GM12892 (cell line): ENCODE measurements around the gene RNFT2.

Experiments used
- DNase-seq: peaks from one replicate; pipeline ENCODE4 v3.0.0; 2011; ENCODE audit not compliant: insufficient read length
- FAIRE-seq: peaks from 2 replicates; lab custom pipeline; 2011; peaks lifted over from hg19 to GRCh38; lab: Jason Lieb, UNC
- POLR2A ChIP-seq: IDR thresholded peaks from 2 replicates; pipeline ENCODE4 v1.6.1; 2011; ENCODE audit warnings: low read depth, low read length, control low read depth
- POLR2AphosphoS5 ChIP-seq: IDR thresholded peaks from 2 replicates; pipeline ENCODE4 v1.6.1; 2011; ENCODE audit warnings: low read depth, low read length, control low read depth
- TAF1 ChIP-seq: IDR thresholded peaks from 2 replicates; pipeline ENCODE4 v1.6.1; 2011; ENCODE audit warnings: low read depth, mild to moderate bottlenecking, control low read depth, low read length, borderline replicate concordance

RNFT2 gene

DNA sequence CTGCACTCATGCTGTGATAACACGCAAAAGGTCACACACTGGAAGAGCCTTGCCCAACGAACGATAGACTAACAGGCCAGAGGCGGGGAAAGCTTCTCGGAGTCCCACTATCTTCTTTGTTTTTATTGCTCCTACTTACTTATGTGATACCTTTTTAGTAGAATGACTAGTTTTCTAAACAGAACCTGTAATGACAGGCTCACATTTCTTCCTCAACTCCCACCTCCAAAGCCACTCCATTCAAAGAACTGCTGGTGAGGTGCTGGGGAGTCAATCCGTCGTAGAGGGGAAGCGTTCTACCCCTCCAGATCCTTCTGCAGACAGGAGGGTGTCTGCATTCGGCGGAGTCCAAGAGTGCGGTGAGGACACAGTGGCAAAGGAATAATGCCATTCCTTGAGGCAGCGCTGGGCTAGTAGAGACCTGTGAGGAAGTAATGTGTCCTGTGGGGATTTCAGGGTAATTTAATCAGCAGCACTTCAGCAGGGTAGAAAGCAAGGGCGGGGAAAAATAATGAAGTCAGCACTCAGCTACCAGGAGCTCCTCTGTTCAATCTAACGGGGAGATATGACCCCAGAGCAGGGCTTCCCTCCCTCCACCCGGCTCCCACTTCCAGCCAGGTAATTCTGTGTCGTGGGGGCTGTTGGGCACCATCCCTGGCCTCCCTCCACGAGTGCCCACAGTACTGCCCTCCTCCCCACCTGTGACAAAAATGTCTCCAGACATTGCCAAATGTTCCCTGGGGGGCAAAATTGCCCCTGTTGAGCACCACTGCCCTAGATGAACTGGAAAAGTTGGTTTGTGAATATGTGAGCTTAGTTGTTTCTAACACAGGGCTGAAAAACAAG, 25.4 kb upstream of the RNFT2 start:
- DNase-seq (no peak), FAIRE-seq (no peak)
- TF ChIP-seq TAF1: no peak

DNA sequence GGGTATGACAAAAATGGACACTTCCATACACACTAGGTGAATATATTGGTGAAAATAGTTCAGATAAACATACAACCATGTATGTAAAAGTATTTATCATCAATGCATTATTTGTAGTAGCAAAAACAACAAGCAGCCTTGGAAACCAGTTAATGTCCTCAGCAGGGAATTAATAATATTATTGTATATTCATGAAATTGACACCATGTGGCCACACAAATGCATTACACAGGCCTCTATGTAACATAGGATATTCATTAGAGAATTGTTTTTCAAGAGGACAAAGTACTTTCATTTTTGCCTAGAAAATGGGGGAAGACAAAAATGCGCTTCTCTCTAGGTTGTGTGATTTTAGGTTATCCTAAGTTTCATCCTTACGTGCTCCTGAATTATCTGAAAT, 24.6 kb upstream of the RNFT2 start:
- DNase-seq: no peak
- no peak for FAIRE-seq
- no peak for TF ChIP-seq TAF1
- TF ChIP-seq POLR2A: no peak
- no peak for TF ChIP-seq POLR2AphosphoS5

GRCh38 chr12:116714175-116714574, 23.9 kb upstream of the RNFT2 start:
- FAIRE-seq: no peak
- TF ChIP-seq POLR2A (no peak), POLR2AphosphoS5 (no peak), TAF1 (no peak)
- no peak for DNase-seq

DNA sequence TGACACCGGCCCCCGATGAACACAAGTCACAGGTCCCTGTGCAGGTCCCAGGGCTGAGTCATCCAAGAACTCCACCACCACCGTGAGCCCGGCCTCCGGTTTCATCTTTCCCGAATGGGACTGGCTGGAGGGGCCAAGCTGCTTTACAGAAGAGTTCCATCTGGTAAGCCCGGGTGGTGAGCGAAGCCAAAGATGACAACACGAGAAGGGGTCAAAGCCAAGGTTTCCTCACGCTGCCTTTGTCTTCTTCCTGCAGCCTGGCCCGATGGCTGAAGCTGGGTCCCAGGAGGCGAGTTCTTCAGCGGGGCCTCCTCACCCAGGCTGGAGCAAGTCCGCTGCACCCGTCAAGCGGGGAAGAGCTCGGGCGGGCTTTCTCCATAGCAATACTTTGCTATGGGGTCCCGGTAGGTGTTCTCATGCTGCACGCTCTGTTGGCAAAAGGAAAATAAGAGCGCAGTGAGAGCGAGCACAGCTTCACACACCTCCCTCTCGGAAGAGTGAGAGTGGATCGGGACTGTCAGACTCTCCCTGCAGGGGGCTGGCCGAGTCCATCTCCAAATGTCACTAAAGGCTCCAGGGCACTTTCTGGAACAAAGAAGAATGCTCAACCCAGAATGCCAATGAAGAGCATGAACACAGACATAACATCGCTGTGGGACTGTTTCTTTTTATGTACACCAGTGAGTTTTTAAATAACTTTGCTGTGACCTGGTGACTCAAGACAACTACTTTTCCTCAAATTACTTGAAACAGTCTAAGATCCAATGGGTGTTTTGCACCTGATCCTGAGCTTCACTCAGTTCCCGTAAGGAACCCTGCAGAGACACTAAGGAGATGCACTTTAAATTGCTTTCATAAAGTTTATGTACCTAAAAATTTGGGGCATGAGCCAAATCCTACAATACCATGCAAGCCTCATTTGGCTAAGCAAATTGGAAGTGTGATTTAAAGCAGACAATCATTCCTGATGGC, 20.4 kb upstream of the RNFT2 start:
- no peak for DNase-seq
- no peak for FAIRE-seq
- TF ChIP-seq POLR2AphosphoS5 (no peak), POLR2A (no peak), TAF1 (no peak)

DNA sequence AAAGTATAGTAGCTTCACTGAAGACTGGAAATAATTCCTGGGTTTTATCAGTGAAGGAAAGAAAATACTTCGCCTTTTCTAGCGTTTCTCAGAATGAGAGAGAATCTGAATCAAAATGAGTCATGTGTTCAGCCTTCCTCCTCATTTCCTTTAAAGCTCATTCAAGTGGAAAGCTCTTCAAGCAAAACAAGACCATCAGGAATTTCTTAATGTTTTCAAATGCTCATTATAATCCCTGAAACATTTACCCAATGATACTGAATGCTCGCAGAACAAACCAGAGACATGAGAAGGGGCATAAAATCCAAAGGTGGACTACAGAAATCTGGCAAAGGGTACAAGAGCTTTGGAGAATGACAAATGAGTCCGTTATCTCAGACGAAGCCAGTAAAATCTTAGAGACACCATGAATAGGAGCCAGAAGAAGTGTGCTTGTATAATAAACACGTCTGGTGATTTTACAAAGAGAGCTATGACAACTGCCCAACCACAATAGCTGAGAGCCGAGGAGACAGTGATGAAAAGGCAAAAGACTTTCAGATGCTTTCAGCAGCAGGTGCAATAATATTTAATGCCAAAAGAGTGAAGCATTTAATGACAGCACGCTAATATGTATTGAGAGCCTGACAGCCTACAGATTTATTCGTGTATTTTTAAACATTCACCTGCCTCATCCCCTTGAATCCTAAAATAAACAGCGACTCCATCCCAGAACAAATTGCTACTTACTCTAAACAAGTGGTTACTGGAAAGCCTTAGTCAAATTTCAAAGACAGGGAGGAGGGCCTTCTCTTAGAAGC, 19.3 kb upstream of the RNFT2 start:
- FAIRE-seq (no peak), DNase-seq (no peak)
- TF ChIP-seq POLR2AphosphoS5: no peak
- no peak for TF ChIP-seq TAF1
- TF ChIP-seq POLR2A: no peak

DNA sequence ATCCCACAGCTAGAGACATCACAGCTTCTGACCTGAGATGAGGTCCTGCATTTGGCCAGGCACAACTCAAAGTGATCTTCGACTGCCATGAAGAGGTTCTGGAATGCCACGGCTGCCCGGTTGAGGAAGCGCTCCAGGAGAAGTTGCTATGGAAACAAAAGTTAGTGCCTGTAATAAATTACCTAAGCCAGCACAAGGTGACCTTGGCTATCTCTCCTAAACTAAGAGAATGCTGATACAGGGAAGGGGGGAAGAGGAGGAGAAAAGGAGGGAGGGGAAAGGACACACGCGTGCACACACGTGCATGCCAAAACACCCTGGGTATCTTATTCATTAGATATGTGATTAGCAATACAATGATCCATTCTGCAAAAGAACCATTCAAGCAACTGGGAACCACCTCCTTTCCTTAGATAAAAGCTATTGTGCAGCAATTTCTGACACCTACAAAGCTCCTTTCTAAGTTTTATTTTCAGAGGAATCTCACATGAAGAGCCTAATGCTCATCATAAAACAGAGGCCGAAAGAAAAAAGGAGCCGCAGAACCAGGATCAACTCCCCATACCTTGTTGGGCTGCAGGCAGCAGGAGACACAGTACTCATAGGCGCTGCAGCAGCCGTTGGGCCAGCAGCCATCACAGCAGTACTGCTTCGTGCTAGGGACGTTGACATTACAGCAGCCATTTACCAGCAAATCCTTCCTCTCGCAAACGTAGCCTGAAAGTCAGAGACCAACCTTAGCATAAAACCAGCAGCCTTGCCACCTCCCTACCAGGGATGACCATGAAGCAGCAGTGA, 18.2 kb upstream of the RNFT2 start:
- FAIRE-seq (no peak), DNase-seq (no peak)
- no peak for TF ChIP-seq TAF1
- no peak for TF ChIP-seq POLR2A
- no peak for TF ChIP-seq POLR2AphosphoS5

DNA sequence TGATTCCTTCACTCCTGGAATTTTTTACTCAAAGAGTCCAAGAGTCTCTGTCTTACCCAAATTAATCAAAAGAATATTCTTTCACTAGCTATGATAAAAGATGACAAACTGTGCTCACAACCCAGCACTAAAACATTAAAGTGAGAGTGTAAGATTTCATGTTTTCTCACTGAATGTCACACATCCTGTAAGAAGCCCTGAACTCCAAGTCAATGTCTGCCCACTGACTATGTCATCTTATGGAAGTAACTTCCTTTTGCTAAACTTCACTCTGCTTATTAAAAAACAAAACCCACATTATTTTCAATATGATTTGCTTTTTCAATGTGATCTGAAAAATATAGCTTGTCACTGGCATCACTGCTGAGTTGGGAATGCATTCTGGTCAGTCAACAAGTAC, 15.9 kb upstream of the RNFT2 start:
- FAIRE-seq: no peak
- no peak for DNase-seq
- TF ChIP-seq TAF1 (no peak), POLR2A (no peak), POLR2AphosphoS5 (no peak)

DNA sequence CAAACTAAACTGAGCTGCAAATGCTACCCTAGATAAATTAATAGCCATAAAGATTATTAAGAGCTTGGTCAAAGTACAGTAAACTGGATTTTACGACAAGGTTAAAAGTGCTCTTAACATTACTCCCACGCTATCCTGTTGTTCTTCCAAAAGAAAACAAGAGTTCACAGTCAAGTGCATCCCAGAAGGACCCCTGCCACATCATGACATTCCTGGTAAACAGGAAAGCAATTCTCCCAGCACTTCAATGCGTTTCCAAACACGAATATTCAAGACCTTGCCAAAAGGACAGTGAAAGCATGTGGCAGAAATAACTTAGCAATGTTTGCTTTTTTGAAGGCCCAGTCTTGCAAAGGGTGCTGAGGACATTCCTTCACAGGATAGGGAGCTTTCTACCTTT, 11.4 kb upstream of the RNFT2 start:
- FAIRE-seq (no peak), DNase-seq (no peak)
- TF ChIP-seq POLR2A (no peak), TAF1 (no peak)

GRCh38 chr12:116727261-116727660, 10.9 kb upstream of the RNFT2 start:
- TF ChIP-seq POLR2AphosphoS5 (no peak), POLR2A (no peak), TAF1 (no peak)
- DNase-seq: no peak
- no peak for FAIRE-seq

DNA sequence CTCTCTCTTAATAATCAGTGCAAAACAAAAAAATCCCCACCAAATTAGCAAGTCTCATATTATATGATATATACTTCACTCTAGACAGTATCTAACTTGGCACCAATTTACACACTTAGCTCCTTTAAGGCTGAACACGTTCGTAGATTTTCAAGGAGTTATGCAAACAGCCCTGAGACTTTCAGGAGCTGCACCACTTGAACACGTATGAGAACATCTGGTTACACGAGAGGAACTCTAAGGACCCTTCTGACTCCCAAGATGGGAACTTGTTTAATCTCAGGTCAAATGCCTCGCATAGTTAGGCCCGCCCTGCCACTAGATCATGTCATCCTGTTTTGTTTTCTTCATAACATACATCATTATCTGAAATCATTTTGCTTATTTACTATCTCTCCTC, 10.2 kb upstream of the RNFT2 start:
- FAIRE-seq: no peak
- TF ChIP-seq POLR2AphosphoS5 (no peak), POLR2A (no peak), TAF1 (no peak)

GRCh38 chr12:116731801-116732200, 6.3 kb upstream of the RNFT2 start:
- FAIRE-seq (no peak), DNase-seq (no peak)
- no peak for TF ChIP-seq TAF1
- no peak for TF ChIP-seq POLR2A
- TF ChIP-seq POLR2AphosphoS5: no peak

More for the DNA sequence above, 10.2 kb upstream of the RNFT2 start:
- DNase-seq: no peak
